K562 (cell line): ENCODE measurements around the gene STXBP6. TPM values are rescaled to one million over a fixed set of nuclear protein-coding genes. Genes with fewer than 3 reads are reported as not detected.

Experiments used
- ATAC-seq: fragments of 200-7000 bp; cut with Tn5 transposase; 3 replicates; pipeline ENCODE4 v1.9.1; 2020; ENCODE audit warnings: moderate library complexity
- BruUV-seq: library from RNA; stranded (reverse); fragments of 400-500 nt; replicated peaks from 2 replicates; lab custom pipeline; 2021; lab: Mats Ljungman, UMichigan
- CTCF ChIA-PET: fragments of 300-600 bp; formaldehyde crosslinking; extraction: SDS; loops from one replicate; lab custom pipeline; 2021; ENCODE audit warnings: low intra/inter-chr PET ratio; lab: Yijun Ruan, JAX
- POLR2A ChIA-PET: fragments of 300-600, 350-650 bp; sonication (Branson Sonifier 250); formaldehyde crosslinking; extraction: SDS; loops from one replicate; lab custom pipeline; 2021; ENCODE audit warnings: antibody characterized with exemption, inconsistent platforms; lab: Yijun Ruan, JAX
- DNase-seq, 4 experiments: peaks; one replicate each; pipeline versions ENCODE4 v3.0.0 to v3.0.0-alpha.2; 2011 to 2018; ENCODE audit warnings: low spot score in 3 of 4, mixed read lengths in 3 of 4; ENCODE audit errors: extremely low read depth in 1 of 4
- FAIRE-seq: peaks from 2 replicates; lab custom pipeline; 2011; peaks lifted over from hg19 to GRCh38; lab: Jason Lieb, UNC
- H2AFZ ChIP-seq: 2 replicates; pipeline ENCODE4 v1.6.0; 2011; ENCODE audit warnings: low read depth, low read length, control low read depth, inconsistent platforms
- H3K27ac ChIP-seq: fragments of 200-600 bp; 3 replicates; pipeline ENCODE4 v1.8.0; 2011; ENCODE audit warnings: low read depth, mild to moderate bottlenecking, control low read depth, inconsistent platforms, low read length, moderate library complexity, mixed read lengths; ENCODE audit errors: extremely low read depth
- H3K27me3 ChIP-seq, 2 experiments: fragments of 300-600 bp in 1 of 2; 2 replicates in 1 of 2; 3 replicates in 1 of 2; pipeline versions ENCODE4 v1.6.0 to v1.8.0; 2011; ENCODE audit warnings: inconsistent platforms in 2 of 2, low read length in 2 of 2, mild to moderate bottlenecking in 1 of 2, mixed read lengths in 1 of 2, moderate library complexity in 1 of 2; ENCODE audit not compliant: control insufficient read depth in 2 of 2, insufficient read depth in 2 of 2
- H3K36me3 ChIP-seq: fragments of 300-600 bp; 3 replicates; pipeline ENCODE4 v1.8.0; 2011; ENCODE audit warnings: mild to moderate bottlenecking, low read length, inconsistent platforms; ENCODE audit not compliant: control insufficient read depth, insufficient read depth
- H3K4me1 ChIP-seq, 2 experiments: fragments of 200-600 bp in 1 of 2; replicated peaks in 1 of 2; 2 replicates in 1 of 2; 3 replicates in 1 of 2; pipeline versions ENCODE4 v1.5.1 to v1.8.0; 2011; ENCODE audit warnings: inconsistent platforms in 2 of 2, low read length in 2 of 2, mild to moderate bottlenecking in 1 of 2, mixed read lengths in 1 of 2, moderate library complexity in 1 of 2; ENCODE audit not compliant: control insufficient read depth in 2 of 2, insufficient read depth in 2 of 2
- H3K4me2 ChIP-seq: 2 replicates; pipeline ENCODE4 v1.6.1; 2011; ENCODE audit warnings: low read length, control low read depth, inconsistent platforms, mixed read lengths; ENCODE audit not compliant: insufficient read depth
- H3K4me3 ChIP-seq: fragments of 200-600 bp; sonication (generic), shearing (Covaris generic); 2 replicates; pipeline ENCODE4 v1.5.1; 2016; ENCODE audit warnings: control low read depth, inconsistent platforms
- H3K79me2 ChIP-seq: fragments of 200-600 bp; 3 replicates; pipeline ENCODE4 v1.8.0; 2011; ENCODE audit warnings: low read length, inconsistent platforms; ENCODE audit not compliant: control insufficient read depth, insufficient read depth
- H3K9ac ChIP-seq, 2 experiments: 2 replicates each; pipeline versions ENCODE4 v1.6.0 to v1.6.1; 2011; ENCODE audit warnings: low read depth in 2 of 2, low read length in 2 of 2, control low read depth in 1 of 2, inconsistent platforms in 1 of 2, mild to moderate bottlenecking in 1 of 2, mixed read lengths in 1 of 2; ENCODE audit not compliant: insufficient read depth in 1 of 2
- H3K9me1 ChIP-seq: one replicate; pipeline ENCODE4 v1.6.0; 2011; ENCODE audit warnings: inconsistent platforms, mild to moderate bottlenecking, low read length, moderate library complexity; ENCODE audit not compliant: control insufficient read depth, insufficient read depth
- H3K9me3 ChIP-seq: replicated peaks from 2 replicates; pipeline ENCODE4 v1.5.1; 2011; ENCODE audit warnings: low read depth, low read length, inconsistent platforms; ENCODE audit not compliant: control insufficient read depth, insufficient read depth
- H4K20me1 ChIP-seq: replicated peaks from 2 replicates; pipeline ENCODE4 v1.6.1; 2011; ENCODE audit warnings: low read length, inconsistent platforms, mixed read lengths; ENCODE audit not compliant: control insufficient read depth, insufficient read depth
- BHLHE40 ChIP-seq: IDR thresholded peaks from 2 replicates; pipeline ENCODE4 v1.6.1; 2011; ENCODE audit warnings: low read length, improper control_type of control experiment
- BRD4 ChIP-seq: fragments of 200-600 bp; sonication (generic); IDR thresholded peaks from 2 replicates; pipeline ENCODE4 v1.6.1; 2017; ENCODE audit warnings: inconsistent platforms
- COPS2 ChIP-seq: fragments of 450-650 bp; conservative IDR thresholded peaks from 2 replicates; pipeline ENCODE4 v1.6.1; 2016; ENCODE audit warnings: mild to moderate bottlenecking, moderate library complexity
- E2F3 ChIP-seq: fragments of 250-450 bp; sonication (Bioruptor Pico); IDR thresholded peaks from 2 replicates; pipeline ENCODE4 v1.4.0; 2020; ENCODE audit warnings: mild to moderate bottlenecking
- ESRRA ChIP-seq: fragments of 450-650 bp; IDR thresholded peaks from 2 replicates; pipeline ENCODE4 v1.6.1; 2014; ENCODE audit warnings: low read depth, mild to moderate bottlenecking, moderate library complexity, borderline replicate concordance
- GABPA ChIP-seq: fragments of 200-800 bp; sonication (Bioruptor generic); conservative IDR thresholded peaks from 2 replicates; pipeline ENCODE4 v1.6.1; 2016; ENCODE audit warnings: low read depth, missing genetic modification characterization, missing compliant biosample characterization
- ILK ChIP-seq: fragments of 450-650 bp; IDR thresholded peaks from 2 replicates; pipeline ENCODE4 v1.6.1; 2016; ENCODE audit warnings: missing genetic modification characterization, low read depth, mild to moderate bottlenecking, missing compliant biosample characterization, moderate library complexity, borderline replicate concordance
- IRF2 ChIP-seq: sonication (generic); formaldehyde crosslinking; IDR thresholded peaks from 2 replicates; pipeline ENCODE4 v1.8.1; 2022; ENCODE audit warnings: mild to moderate bottlenecking, missing genetic modification reagents
- MITF ChIP-seq: IDR thresholded peaks from 2 replicates; pipeline ENCODE4 v1.6.1; 2014; ENCODE audit warnings: antibody characterized with exemption
- PCBP1 ChIP-seq: fragments of 200-400 bp; formaldehyde crosslinking; IDR thresholded peaks from 2 replicates; pipeline ENCODE4 v1.6.1; 2018; ENCODE audit warnings: mild to moderate bottlenecking, low read depth, low read length; ENCODE audit not compliant: poor library complexity, severe bottlenecking
- PML ChIP-seq: IDR thresholded peaks from 2 replicates; pipeline ENCODE4 v1.6.1; 2012; ENCODE audit warnings: low read length, inconsistent platforms
- PTTG1 ChIP-seq: fragments of 450-650 bp; IDR thresholded peaks from 2 replicates; pipeline ENCODE4 v1.6.1; 2016; ENCODE audit warnings: low read depth, mild to moderate bottlenecking, missing genetic modification characterization, missing compliant biosample characterization
- SETDB1 ChIP-seq: IDR thresholded peaks from one replicate; pipeline ENCODE4 v1.6.1; 2012; ENCODE audit warnings: low read length, control low read depth, inconsistent platforms
- U2AF1 ChIP-seq: fragments of 200-400 bp; formaldehyde crosslinking; optimal IDR thresholded peaks from 2 replicates; pipeline ENCODE3; 2017; ENCODE audit warnings: mild to moderate bottlenecking, low read depth, low read length, moderate library complexity
- ZNF146 ChIP-seq: IDR thresholded peaks from one replicate; pipeline ENCODE4 v1.6.1; 2018; ENCODE audit warnings: missing compliant biosample characterization; ENCODE audit not compliant: unreplicated experiment
- WGBS: fragments of 100-300 bp; shearing (Covaris generic); methylation state at CpG from one replicate; pipeline ENCODE4 v1.1.6; 2016; ENCODE audit warnings: low coverage, mixed read lengths; ENCODE audit not compliant: insufficient coverage; ENCODE audit errors: missing lambda C conversion rate; 5-methylcytosine and 5-hydroxymethylcytosine counted together
- in situ Hi-C: fragments of 300-500 bp; cut with MboI; formaldehyde crosslinking; loops from 4 replicates; pipeline ENCODE4 v1.15.0; 2018; ENCODE audit warnings: inconsistent platforms, mixed read lengths
- intact Hi-C: fragments of 100-400 bp; cut with micrococcal nuclease; formaldehyde crosslinking; loops from 2 replicates; pipeline ENCODE4 v1.14.2; 2022
- polyA plus RNA-seq, 8 experiments: library from polyadenylated mRNA; depleted of rRNA in 4 of 8; stranded (reverse) in 5 of 8; unstranded in 3 of 8; fragments of >200 nt; fragmentation: Nextera tagmentation in 2 of 8; fragmentation: Illumina TruSeq in 1 of 8; extraction: Ambion mirVana in 2 of 8; extraction: Trizol in 1 of 8; gene quantifications; 2 replicates each; pipeline versions ENCODE4 v1.2.1 to v1.2.3, GENCODE V29; 2011 to 2014; ENCODE audit warnings: inconsistent platforms in 1 of 8, missing spikeins in 1 of 8
- total RNA-seq, 7 experiments: library from RNA; depleted of rRNA in 6 of 7; stranded (reverse); fragments of >200 nt in 6 of 7; fragmentation: Illumina TruSeq in 2 of 7; extraction: Trizol in 2 of 7; gene quantifications; 2 replicates each; pipeline versions ENCODE4 v1.2.1 to v1.2.3, GENCODE V29; 2011 to 2021; ENCODE audit warnings: low replicate concordance in 1 of 7
- TF ChIP-seq, protein P1 (sequence below): fragments of 250-450 bp; sonication (Bioruptor Pico); IDR thresholded peaks from 2 replicates; pipeline ENCODE4 v1.8.0; 2021; ENCODE audit warnings: borderline replicate concordance, mild to moderate bottlenecking, moderate library complexity; ENCODE audit not compliant: poor library complexity, severe bottlenecking

STXBP6 gene
- total and polyA plus RNA-seq, 9 of the 15 experiments (the other 6 are each of a cell fraction or from before 2014, with no cell fraction given), result 0.27 to 0.89 (median 0.59) TPM

- H2AFZ ChIP-seq, result no peak overlapping the region
- no peaks in the 10 kb centered on the region for H3K79me2 ChIP-seq
- no peaks in the 10 kb centered on the region for H3K9me3 ChIP-seq
- peaks cover 6 to 28% of the 10 kb centered on the region in 2 experiments; a peak in 4 of 5 replicates for H3K27me3 ChIP-seq
- no peak overlapping the region for H3K9ac ChIP-seq
- H3K9me1 ChIP-seq, result no peaks in the 10 kb centered on the region
- peaks cover 8 to 14% of the 10 kb centered on the region in 2 experiments; a peak in 4 of 5 replicates for H3K4me1 ChIP-seq
- no peaks in the 10 kb centered on the region for H3K36me3 ChIP-seq
- intact Hi-C loops, result no loop called here
- no TSS peak for BruUV-seq
- CTCF ChIA-PET, result no interaction called here
- H4K20me1 ChIP-seq, result 0 out of 2 replicates have a peak, but pooled peaks cover 3% of the 10 kb centered on the region
- POLR2A ChIA-PET, result no interaction called here
- ATAC-seq, result no peak
- no peak overlapping the region for H3K4me3 ChIP-seq
- DNase-seq, result no peak
- 2% methylated on average over 4 of the region's 4 CpGs for WGBS
- H3K27ac ChIP-seq, result no peak overlapping the region
- H3K4me2 ChIP-seq, result no peak overlapping the region
- in situ Hi-C loops, result no loop called here
- FAIRE-seq, result no peak
- TF ChIP-seq ZNF146 (no peak), SETDB1 (no peak), PCBP1 (no peak), COPS2 (no peak), ILK (tag) (no peak), ESRRA (no peak), PTTG1 (no peak), MITF (no peak), BHLHE40 (no peak), GABPA (tag) (no peak), E2F3 (CRISPR knock-in tag) (no peak), U2AF1 (no peak), BRD4 (no peak), PML (no peak), IRF2 (CRISPR knock-in tag) (no peak)
- TF ChIP-seq, protein P1, sequence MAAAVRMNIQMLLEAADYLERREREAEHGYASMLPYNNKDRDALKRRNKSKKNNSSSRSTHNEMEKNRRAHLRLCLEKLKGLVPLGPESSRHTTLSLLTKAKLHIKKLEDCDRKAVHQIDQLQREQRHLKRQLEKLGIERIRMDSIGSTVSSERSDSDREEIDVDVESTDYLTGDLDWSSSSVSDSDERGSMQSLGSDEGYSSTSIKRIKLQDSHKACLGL, result no peak
These were observed 3.0 kb upstream of the STXBP6 start for GRCh38 chr14:25052921-25053320.
